GM06990 (cell line): ENCODE results near the gene FBLN1.
"Not testable (repeated sequence)": the region's sequence is repeated elsewhere in the genome, so short reads cannot be mapped to it uniquely, and the experiment has no call there.

ENCODE experiments used
- DNase-seq: peaks from one replicate; pipeline ENCODE4 v3.0.0-alpha.2; 2011; ENCODE audit not compliant: insufficient read length; ENCODE audit errors: extremely low read depth
- H3K27me3 ChIP-seq: replicated peaks from 2 replicates; pipeline ENCODE4 v1.6.0; 2011; ENCODE audit warnings: low read length; ENCODE audit not compliant: control insufficient read depth, insufficient read depth
- H3K36me3 ChIP-seq: 2 replicates; pipeline ENCODE4 v1.5.1; 2011; ENCODE audit warnings: low read length; ENCODE audit not compliant: control insufficient read depth, insufficient read depth
- H3K4me3 ChIP-seq: replicated peaks from 2 replicates; pipeline ENCODE4 v1.5.1; 2011; ENCODE audit warnings: low read depth, mild to moderate bottlenecking, control low read depth, low read length
- TF ChIP-seq, protein P1 (sequence below): IDR thresholded peaks from 2 replicates; pipeline ENCODE4 v1.5.1; 2011; ENCODE audit warnings: low read length, control low read depth, mild to moderate bottlenecking, inconsistent platforms; ENCODE audit not compliant: insufficient read depth, poor library complexity, severe bottlenecking

FBLN1 gene

DNA sequence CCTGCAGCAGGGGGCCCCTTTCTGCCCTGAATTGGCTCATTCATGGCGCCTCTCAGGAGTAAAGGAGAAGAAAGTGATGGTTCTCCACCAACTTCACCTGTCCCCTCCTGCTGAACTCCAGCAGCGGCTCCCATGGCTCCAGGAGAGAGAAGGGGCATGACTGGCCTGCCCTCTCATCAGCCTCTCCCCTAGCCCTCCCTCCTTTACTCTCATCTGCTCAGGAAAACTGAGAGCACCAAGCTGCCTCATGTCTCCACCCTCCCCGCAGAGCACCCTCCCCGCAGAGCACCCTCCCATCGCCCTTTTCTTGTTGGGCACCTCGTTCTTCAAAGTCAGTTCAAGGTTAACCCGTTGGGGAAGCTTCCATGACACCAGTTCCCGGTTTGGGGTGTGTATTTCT lies 86.9 kb downstream of the FBLN1 start:
- TF ChIP-seq, protein P1, sequence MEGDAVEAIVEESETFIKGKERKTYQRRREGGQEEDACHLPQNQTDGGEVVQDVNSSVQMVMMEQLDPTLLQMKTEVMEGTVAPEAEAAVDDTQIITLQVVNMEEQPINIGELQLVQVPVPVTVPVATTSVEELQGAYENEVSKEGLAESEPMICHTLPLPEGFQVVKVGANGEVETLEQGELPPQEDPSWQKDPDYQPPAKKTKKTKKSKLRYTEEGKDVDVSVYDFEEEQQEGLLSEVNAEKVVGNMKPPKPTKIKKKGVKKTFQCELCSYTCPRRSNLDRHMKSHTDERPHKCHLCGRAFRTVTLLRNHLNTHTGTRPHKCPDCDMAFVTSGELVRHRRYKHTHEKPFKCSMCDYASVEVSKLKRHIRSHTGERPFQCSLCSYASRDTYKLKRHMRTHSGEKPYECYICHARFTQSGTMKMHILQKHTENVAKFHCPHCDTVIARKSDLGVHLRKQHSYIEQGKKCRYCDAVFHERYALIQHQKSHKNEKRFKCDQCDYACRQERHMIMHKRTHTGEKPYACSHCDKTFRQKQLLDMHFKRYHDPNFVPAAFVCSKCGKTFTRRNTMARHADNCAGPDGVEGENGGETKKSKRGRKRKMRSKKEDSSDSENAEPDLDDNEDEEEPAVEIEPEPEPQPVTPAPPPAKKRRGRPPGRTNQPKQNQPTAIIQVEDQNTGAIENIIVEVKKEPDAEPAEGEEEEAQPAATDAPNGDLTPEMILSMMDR = no peak
- no peaks in the 10 kb centered on the region; the same call in 1 of the 2 replicates for H3K27me3 ChIP-seq
- no peak for DNase-seq
- no peaks in the 10 kb centered on the region for H3K36me3 ChIP-seq
- no peak overlapping the region for H3K4me3 ChIP-seq

DNA sequence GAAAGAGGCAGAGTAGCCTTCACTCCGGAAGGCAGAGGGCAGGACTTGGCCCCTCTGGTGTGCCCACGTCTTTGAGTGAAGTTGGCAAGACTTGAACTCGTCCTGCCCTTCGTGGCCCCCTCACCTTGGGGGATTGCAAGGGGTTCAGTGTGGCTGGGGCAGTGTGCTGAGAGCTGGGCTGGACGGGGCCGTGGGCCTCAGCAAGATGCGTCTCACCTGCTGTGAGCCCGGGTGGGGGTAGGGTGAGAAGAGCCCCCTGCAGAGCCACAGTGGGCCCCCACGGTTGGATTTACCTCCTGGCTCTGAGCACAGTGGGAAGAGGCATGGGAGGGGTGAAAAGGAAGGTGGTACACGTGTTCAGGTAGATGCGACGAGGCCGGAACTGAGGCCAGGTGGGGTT lies 87.6 kb downstream of the FBLN1 start:
- H3K36me3 ChIP-seq = no peaks in the 10 kb centered on the region
- no peak for DNase-seq
- H3K27me3 ChIP-seq = no peaks in the 10 kb centered on the region; the same call in 1 of the 2 replicates
- TF ChIP-seq, protein P1 = no peak
- H3K4me3 ChIP-seq = no peak overlapping the region

DNA sequence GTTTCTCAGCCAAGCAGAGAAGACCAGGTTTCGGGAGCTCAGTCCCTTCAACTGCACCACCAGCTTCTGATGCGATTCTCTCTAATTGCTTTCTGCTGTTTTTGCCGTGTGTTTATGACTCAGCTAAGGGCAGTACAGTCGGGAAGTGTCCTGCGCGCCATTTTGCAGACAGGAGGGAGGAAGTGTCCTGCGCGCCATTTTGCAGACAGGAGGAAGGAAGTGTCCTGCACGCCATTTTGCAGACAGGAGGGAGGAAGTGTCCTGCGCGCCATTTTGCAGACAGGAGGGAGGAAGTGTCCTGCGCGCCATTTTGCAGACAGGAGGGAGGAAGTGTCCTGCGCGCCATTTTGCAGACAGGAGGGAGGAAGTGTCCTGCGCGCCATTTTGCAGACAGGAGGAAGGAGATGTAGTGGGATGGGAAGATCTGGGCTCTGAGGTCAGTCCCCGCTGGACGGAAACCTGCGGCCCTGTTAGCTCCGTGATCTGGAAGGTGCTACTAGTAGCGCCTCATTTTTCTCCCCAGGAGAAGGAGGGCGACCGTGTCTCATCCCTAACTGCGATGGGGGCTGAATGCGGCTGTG lies 89.0 kb downstream of the FBLN1 start:
- H3K36me3 ChIP-seq, H3K4me3 ChIP-seq, DNase-seq, H3K27me3 ChIP-seq: not testable (repeated sequence)

DNA sequence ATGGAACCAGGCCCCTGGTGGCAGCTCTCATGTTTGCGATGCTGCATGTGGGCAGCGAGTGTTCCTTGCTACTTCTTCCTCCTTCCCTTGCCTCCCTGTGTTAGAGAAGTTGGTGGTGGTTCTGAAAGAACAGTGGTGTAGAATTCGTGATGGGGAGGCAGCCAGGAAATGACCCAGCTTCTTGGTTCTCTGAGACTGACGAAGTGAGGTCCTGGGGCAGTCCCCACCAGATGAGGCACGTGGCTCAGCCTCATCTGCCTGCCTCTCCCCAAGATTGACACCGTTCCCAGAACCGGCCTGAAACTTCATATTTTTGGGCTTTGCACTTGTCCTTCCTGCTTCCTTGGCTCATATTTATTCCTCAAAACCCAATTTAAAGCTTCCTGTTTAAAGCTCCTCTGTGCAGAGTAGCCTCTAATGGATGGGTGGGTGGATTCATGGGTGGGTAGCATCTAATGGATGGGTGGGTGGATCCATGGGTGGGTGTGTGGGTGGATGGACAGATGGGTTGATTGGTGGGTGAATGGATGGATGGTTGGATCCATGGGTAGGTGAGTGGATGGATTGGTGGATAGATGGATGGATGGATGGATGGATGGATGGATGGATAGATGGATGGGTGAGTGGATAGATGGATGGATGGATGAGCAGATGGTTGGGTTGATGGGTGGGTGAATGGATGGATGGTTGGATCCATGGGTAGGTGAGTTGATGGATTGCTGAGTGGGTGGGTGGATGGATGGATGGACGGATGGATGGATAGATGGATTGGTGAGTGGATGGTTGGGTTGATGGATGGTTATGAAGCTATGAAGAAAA lies 91.6 kb downstream of the FBLN1 start:
- Histone ChIP-seq H3K27me3 (no peaks in the 10 kb centered on the region; the same call in 1 of the 2 replicates), H3K4me3 (no peak overlapping the region), H3K36me3 (no peaks in the 10 kb centered on the region)
- TF ChIP-seq, protein P1 = no peak
- DNase-seq = no peak

DNA sequence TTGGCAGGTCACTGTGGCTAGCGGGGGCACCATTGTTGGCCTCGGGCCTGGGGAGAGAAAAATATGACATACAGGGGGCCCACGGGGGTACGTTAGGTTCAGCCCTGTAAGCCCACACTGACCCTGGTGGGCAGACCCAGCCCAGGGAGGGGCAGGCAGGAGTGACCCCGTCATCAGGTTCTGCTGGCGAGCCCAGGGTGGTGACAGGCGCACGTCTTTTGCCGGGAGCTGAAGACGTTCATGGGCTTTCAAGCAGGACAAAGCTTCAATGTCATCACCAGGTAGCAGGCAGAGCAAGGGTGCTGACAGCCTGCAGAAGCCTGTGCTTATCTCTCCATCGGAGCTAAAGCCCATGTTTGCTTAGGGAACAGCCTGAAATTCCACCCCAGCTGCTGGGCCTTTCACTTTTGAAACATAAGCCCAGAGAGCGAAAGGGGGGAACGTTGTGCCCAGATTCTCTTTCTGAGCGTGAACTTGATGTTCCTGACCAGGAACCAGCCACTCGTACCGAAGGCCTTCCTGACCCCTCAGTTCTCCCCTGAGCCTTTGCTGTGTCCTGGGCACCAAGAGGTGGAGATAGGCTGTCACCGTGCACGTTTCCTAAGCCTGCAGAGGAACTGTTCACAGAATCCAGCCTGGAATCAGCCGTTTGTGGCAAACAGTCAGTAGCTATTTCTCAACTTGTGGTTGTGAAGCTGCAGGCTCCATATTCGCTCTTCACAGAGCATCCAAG lies 94.9 kb downstream of the FBLN1 start:
- Histone ChIP-seq H3K27me3 (no peaks in the 10 kb centered on the region; the same call in none of the 2 replicates), H3K4me3 (no peak overlapping the region), H3K36me3 (no peaks in the 10 kb centered on the region)
- DNase-seq = no peak
- TF ChIP-seq, protein P1 = no peak

DNA sequence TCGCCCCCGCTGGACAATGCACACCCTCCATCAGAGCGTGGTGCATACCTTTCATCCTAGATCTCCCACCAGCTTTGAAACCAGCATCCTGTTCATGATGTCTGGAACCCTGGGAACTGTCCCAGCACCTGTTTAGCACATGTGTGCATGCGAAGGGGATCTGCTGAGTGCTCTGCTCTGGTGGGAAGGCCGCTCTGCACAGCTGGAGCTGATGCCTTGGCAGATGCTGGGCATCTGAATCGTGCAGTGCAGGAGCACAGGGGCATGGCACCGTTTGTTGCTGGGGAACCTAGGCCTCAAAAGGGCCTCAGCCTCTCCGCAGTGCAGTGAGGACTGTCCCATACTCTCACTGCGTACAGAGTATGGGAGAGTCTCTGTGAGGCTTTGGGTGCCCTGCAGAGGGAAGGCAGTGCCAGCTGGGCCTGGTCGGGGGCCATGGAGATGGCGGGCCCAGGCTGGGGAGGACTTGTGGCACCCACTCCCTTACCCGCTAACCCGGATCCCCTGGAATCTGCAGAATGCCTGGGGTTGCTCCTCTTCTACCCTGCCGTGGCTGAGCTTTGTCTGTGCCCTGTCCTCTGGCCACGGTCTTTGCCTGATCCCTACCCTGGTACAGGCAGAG lies 96.0 kb downstream of the FBLN1 start:
- no peaks in the 10 kb centered on the region; the same call in none of the 2 replicates for H3K27me3 ChIP-seq
- H3K4me3 ChIP-seq = no peak overlapping the region
- no peak for DNase-seq
- TF ChIP-seq, protein P1 = no peak
- no peaks in the 10 kb centered on the region for H3K36me3 ChIP-seq
